Neural progenitor cell (in vitro differentiated cells): ENCODE data around the gene PRR33.

Source experiments
- EZH2 ChIP-seq: fragments of 200-600 bp; sonication (generic); IDR thresholded peaks from 2 replicates; pipeline ENCODE4 v1.6.1; 2017; ENCODE audit warnings: antibody characterized with exemption, mild to moderate bottlenecking, moderate library complexity
- EZH2phosphoT487 ChIP-seq: fragments of 200-600 bp; sonication (generic); IDR thresholded peaks from 2 replicates; pipeline ENCODE4 v1.6.1; 2017; ENCODE audit warnings: antibody characterized with exemption
- TF ChIP-seq, protein P1 (sequence below): fragments of 200-600 bp; sonication (generic); IDR thresholded peaks from 2 replicates; pipeline ENCODE4 v1.5.1; 2017; ENCODE audit warnings: antibody characterized with exemption, mild to moderate bottlenecking

DNA sequence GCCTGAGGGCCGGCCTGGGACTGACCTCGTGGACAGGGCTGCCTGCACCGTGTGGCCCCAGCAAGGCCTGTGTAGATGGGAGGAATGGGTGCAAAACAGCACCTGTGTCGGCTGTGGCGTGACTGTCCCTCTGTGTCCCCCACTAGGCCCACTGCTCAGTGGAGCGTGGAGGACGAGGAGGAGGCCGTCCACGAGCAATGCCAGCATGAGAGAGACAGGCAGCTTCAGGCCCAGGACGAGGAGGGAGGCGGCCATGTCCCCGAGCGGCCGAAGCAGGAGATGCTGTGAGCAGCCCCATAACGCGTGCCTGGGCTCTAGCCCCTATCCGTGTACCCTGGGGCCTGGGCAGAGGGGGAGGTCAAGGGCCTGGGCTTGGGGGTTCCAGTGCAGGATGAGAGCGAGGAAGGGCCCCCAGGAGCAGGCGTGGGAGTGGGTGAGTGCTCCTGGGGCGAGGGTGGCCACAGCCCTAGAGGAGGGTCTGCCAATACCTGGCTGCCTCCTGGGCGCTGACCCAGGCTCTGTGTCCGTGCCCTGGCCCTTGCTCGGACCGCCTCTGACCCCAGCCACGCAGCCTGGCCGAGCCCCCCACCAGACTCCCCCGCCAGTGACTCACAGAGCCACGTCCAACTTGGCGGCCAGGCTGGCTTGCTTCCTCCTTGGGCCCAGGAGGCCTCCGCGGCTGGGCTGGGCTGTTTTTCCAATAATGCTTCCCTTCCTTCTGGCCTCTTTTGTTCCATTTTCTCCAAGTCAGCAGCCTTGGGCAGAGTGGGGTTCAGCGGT is 11.6 kb downstream of the PRR33 start:
- TF ChIP-seq, protein P1, sequence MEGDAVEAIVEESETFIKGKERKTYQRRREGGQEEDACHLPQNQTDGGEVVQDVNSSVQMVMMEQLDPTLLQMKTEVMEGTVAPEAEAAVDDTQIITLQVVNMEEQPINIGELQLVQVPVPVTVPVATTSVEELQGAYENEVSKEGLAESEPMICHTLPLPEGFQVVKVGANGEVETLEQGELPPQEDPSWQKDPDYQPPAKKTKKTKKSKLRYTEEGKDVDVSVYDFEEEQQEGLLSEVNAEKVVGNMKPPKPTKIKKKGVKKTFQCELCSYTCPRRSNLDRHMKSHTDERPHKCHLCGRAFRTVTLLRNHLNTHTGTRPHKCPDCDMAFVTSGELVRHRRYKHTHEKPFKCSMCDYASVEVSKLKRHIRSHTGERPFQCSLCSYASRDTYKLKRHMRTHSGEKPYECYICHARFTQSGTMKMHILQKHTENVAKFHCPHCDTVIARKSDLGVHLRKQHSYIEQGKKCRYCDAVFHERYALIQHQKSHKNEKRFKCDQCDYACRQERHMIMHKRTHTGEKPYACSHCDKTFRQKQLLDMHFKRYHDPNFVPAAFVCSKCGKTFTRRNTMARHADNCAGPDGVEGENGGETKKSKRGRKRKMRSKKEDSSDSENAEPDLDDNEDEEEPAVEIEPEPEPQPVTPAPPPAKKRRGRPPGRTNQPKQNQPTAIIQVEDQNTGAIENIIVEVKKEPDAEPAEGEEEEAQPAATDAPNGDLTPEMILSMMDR: no peak
- TF ChIP-seq EZH2 (no peak), EZH2phosphoT487 (no peak)
